H9 (cell line): ENCODE results near the gene KCNH5. TPM values are rescaled to one million over a fixed set of nuclear protein-coding genes. Genes with fewer than 3 reads are reported as not detected.

ENCODE experiments used
- DNase-seq: peaks from one replicate; pipeline ENCODE4 v3.0.0-alpha.2; 2017
- H2AFZ ChIP-seq: one replicate; pipeline ENCODE4 v1.6.1; 2013; ENCODE audit warnings: mild to moderate bottlenecking, low read length, control low read depth, moderate library complexity
- H2AK5ac ChIP-seq: 2 replicates; pipeline ENCODE4 v1.6.1; 2013; ENCODE audit warnings: low read length, control low read depth, mixed read lengths; ENCODE audit not compliant: insufficient read length
- H2BK120ac ChIP-seq: one replicate; pipeline ENCODE4 v1.6.1; 2013; ENCODE audit warnings: low read depth, mild to moderate bottlenecking, low read length, control low read depth, inconsistent platforms; ENCODE audit not compliant: poor library complexity, severe bottlenecking
- H2BK12ac ChIP-seq: 2 replicates; pipeline ENCODE4 v1.6.1; 2013; ENCODE audit warnings: low read length, control low read depth, mixed read lengths, low read depth; ENCODE audit not compliant: insufficient read length
- H2BK15ac ChIP-seq: 2 replicates; pipeline ENCODE4 v1.6.1; 2013; ENCODE audit warnings: low read depth, low read length, control low read depth
- H2BK20ac ChIP-seq: one replicate; pipeline ENCODE4 v1.6.1; 2013; ENCODE audit warnings: low read depth, mild to moderate bottlenecking, low read length, control low read depth, inconsistent platforms; ENCODE audit not compliant: poor library complexity, severe bottlenecking
- H2BK5ac ChIP-seq: 2 replicates; pipeline ENCODE4 v1.6.1; 2013; ENCODE audit warnings: low read length, control low read depth, mixed read lengths; ENCODE audit not compliant: insufficient read length
- H3K14ac ChIP-seq: 2 replicates; pipeline ENCODE4 v1.6.1; 2013; ENCODE audit warnings: low read length, control low read depth; ENCODE audit not compliant: insufficient read depth
- H3K18ac ChIP-seq: 2 replicates; pipeline ENCODE4 v1.6.1; 2013; ENCODE audit warnings: low read depth, mild to moderate bottlenecking, mixed read lengths, low read length, control low read depth; ENCODE audit not compliant: insufficient read length
- H3K23ac ChIP-seq: 2 replicates; pipeline ENCODE4 v1.6.1; 2013; ENCODE audit warnings: low read length, control low read depth, mixed read lengths, low read depth; ENCODE audit not compliant: insufficient read length
- H3K23me2 ChIP-seq: 2 replicates; pipeline ENCODE4 v1.6.1; 2013; ENCODE audit warnings: low read depth, mild to moderate bottlenecking, mixed read lengths, low read length, control low read depth; ENCODE audit not compliant: insufficient read length, poor library complexity, severe bottlenecking
- H3K27ac ChIP-seq: 2 replicates; pipeline ENCODE4 v1.5.1; 2013; ENCODE audit warnings: low read length, control low read depth, mixed read lengths, low read depth; ENCODE audit not compliant: insufficient read length
- H3K27me3 ChIP-seq: 2 replicates; pipeline ENCODE4 v1.6.1; 2013; ENCODE audit warnings: low read length, control low read depth, inconsistent platforms; ENCODE audit not compliant: insufficient read depth
- H3K4ac ChIP-seq: 2 replicates; pipeline ENCODE4 v1.6.1; 2013; ENCODE audit warnings: low read depth, mild to moderate bottlenecking, control low read depth, inconsistent platforms, low read length, moderate library complexity
- H3K4me1 ChIP-seq: 2 replicates; pipeline ENCODE4 v1.6.1; 2013; ENCODE audit warnings: low read length, control low read depth, inconsistent platforms; ENCODE audit not compliant: insufficient read depth
- H3K4me2 ChIP-seq: 2 replicates; pipeline ENCODE4 v1.6.1; 2013; ENCODE audit warnings: low read length, control low read depth, mixed read lengths; ENCODE audit not compliant: insufficient read length, insufficient read depth
- H3K56ac ChIP-seq: 2 replicates; pipeline ENCODE4 v1.6.1; 2013; ENCODE audit warnings: low read depth, mild to moderate bottlenecking, mixed read lengths, low read length, control low read depth; ENCODE audit not compliant: insufficient read length
- H3K79me1 ChIP-seq: 2 replicates; pipeline ENCODE4 v1.6.1; 2013; ENCODE audit warnings: low read depth, mild to moderate bottlenecking, moderate library complexity, low read length, control low read depth, inconsistent platforms; ENCODE audit not compliant: insufficient read depth, poor library complexity, severe bottlenecking
- H3K79me2 ChIP-seq: 2 replicates; pipeline ENCODE4 v1.6.1; 2013; ENCODE audit warnings: low read length, control low read depth, inconsistent platforms; ENCODE audit not compliant: insufficient read depth
- H3K9ac ChIP-seq: 2 replicates; pipeline ENCODE4 v1.6.1; 2013; ENCODE audit warnings: low read length, control low read depth, mixed read lengths; ENCODE audit not compliant: insufficient read length; ENCODE audit errors: extremely low read depth
- H3K9me3 ChIP-seq: one replicate; pipeline ENCODE4 v1.6.1; 2013; ENCODE audit warnings: low read depth, low read length, inconsistent platforms; ENCODE audit not compliant: control insufficient read depth
- H3T11ph ChIP-seq: one replicate; pipeline ENCODE4 v1.6.1; 2013; ENCODE audit warnings: mild to moderate bottlenecking, low read length, control low read depth, inconsistent platforms
- H4K20me1 ChIP-seq: one replicate; pipeline ENCODE4 v1.6.1; 2013; ENCODE audit not compliant: control insufficient read depth, insufficient read length, insufficient read depth
- H4K5ac ChIP-seq: 2 replicates; pipeline ENCODE4 v1.6.1; 2013; ENCODE audit warnings: low read depth, mild to moderate bottlenecking, mixed read lengths, low read length, control low read depth; ENCODE audit not compliant: insufficient read length
- H4K8ac ChIP-seq: replicated peaks from 2 replicates; pipeline ENCODE4 v1.6.1; 2013; ENCODE audit warnings: low read length, control low read depth, mixed read lengths, low read depth; ENCODE audit not compliant: insufficient read length
- H4K91ac ChIP-seq: 2 replicates; pipeline ENCODE4 v1.6.1; 2013; ENCODE audit warnings: low read depth, mild to moderate bottlenecking, moderate library complexity, mixed read lengths, low read length, control low read depth; ENCODE audit not compliant: insufficient read length
- H3K27ac Mint-ChIP-seq, 3 experiments: 2 replicates in 2 of 3; 3 replicates in 1 of 3; pipeline ENCODE4 v1.8.0; 2020 to 2021; ENCODE audit warnings: mixed read lengths in 3 of 3, mild to moderate bottlenecking in 1 of 3, moderate library complexity in 1 of 3
- H3K27me3 Mint-ChIP-seq: 2 replicates; pipeline ENCODE4 v1.8.0; 2021; ENCODE audit warnings: low read depth, mild to moderate bottlenecking, moderate library complexity, mixed read lengths
- H3K36me3 Mint-ChIP-seq, 3 experiments: 2 replicates in 2 of 3; 3 replicates in 1 of 3; pipeline ENCODE4 v1.8.0; 2020 to 2021; ENCODE audit warnings: low read depth in 3 of 3, mixed read lengths in 3 of 3; ENCODE audit not compliant: insufficient read depth in 1 of 3
- H3K4me1 Mint-ChIP-seq, 2 experiments: 2 replicates each; pipeline ENCODE4 v1.8.0; 2020; ENCODE audit warnings: mixed read lengths in 2 of 2
- H3K4me3 Mint-ChIP-seq, 2 experiments: 2 replicates in 1 of 2; 3 replicates in 1 of 2; pipeline ENCODE4 v1.8.0; 2020 to 2021; ENCODE audit warnings: mild to moderate bottlenecking in 2 of 2, mixed read lengths in 2 of 2, moderate library complexity in 1 of 2
- H3K9me3 Mint-ChIP-seq, 2 experiments: 2 replicates in 1 of 2; 3 replicates in 1 of 2; pipeline ENCODE4 v1.8.0; 2020; ENCODE audit warnings: mild to moderate bottlenecking in 2 of 2, mixed read lengths in 2 of 2, moderate library complexity in 1 of 2
- WGBS: extraction: QIAGEN DNeasy Blood & Tissue Kit; methylation state at CpG from one replicate; pipeline ENCODE4 v1.1.7; 2013; ENCODE audit warnings: missing lambda C conversion rate, low lambda C conversion rate, mixed read lengths; ENCODE audit not compliant: insufficient read length; ENCODE audit errors: extremely low coverage; 5-methylcytosine and 5-hydroxymethylcytosine counted together
- total RNA-seq: library from RNA; stranded (reverse); gene quantifications from 2 replicates; pipeline ENCODE4 v1.2.1, GENCODE V29; 2021
- TF ChIP-seq, protein P1 (sequence below): fragments of 200-600 bp; sonication (generic); conservative IDR thresholded peaks from 3 replicates; pipeline ENCODE4 v1.8.0; 2021; ENCODE audit warnings: antibody characterized with exemption, mild to moderate bottlenecking

The KCNH5 gene
- total RNA-seq, 1 experiment from 2014 or later = 0.42 TPM

DNA sequence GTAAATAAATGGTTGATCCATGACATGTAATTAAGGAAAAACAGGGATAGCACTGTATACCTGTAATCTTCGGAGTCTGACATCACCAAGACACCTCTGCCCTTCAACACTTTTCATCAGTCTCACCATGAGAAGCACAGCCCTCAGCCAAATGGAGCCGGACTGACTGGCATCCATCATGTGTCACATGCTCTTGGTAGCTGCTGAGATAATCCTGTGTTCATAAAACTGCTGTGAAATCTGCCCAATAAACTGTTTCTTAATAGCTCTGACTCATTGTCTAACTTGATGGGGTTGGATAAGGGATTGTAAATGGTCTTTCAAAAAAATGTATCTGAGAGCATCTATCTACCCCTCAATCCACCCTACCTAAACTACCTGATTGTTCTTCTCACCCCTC is 33.6 kb downstream of the KCNH5 start:
- Histone ChIP-seq H3K79me2 (no peaks in the 10 kb centered on the region), H3K23ac (no peak overlapping the region), H3K4me1 (no peaks in the 10 kb centered on the region), H2BK5ac (no peak overlapping the region), H2BK15ac (no peak overlapping the region), H3K9ac (no peak overlapping the region), H3K23me2 (no peaks in the 10 kb centered on the region), H3K9me3 (no peaks in the 10 kb centered on the region), H3K56ac (no peak overlapping the region), H3T11ph (no peak overlapping the region), H3K79me1 (no peaks in the 10 kb centered on the region), H3K4ac (no peak overlapping the region), H3K4me2 (no peak overlapping the region), H3K27me3 (no peaks in the 10 kb centered on the region), H3K14ac (no peak overlapping the region), H4K8ac (no peak overlapping the region), H3K27ac (no peak overlapping the region), H3K18ac (no peak overlapping the region), H2BK120ac (no peak overlapping the region), H2AK5ac (no peak overlapping the region), H2BK12ac (no peak overlapping the region), H2AFZ (no peak overlapping the region), H4K5ac (no peak overlapping the region), H4K91ac (no peak overlapping the region), H2BK20ac (no peak overlapping the region), H4K20me1 (no peaks in the 10 kb centered on the region)
- Mint-ChIP-seq H3K4me3 (no peak overlapping the region), H3K36me3 (no peaks in the 10 kb centered on the region), H3K27ac (no peak overlapping the region), H3K27me3 (no peaks in the 10 kb centered on the region), H3K9me3 (no peaks in the 10 kb centered on the region), H3K4me1 (peaks cover 0 to 4% of the 10 kb centered on the region in 2 experiments; a peak in 1 of 4 replicates)
- WGBS = no CpG with 5 or more reads among the region's 2 CpGs
- DNase-seq = no peak
- TF ChIP-seq, protein P1, sequence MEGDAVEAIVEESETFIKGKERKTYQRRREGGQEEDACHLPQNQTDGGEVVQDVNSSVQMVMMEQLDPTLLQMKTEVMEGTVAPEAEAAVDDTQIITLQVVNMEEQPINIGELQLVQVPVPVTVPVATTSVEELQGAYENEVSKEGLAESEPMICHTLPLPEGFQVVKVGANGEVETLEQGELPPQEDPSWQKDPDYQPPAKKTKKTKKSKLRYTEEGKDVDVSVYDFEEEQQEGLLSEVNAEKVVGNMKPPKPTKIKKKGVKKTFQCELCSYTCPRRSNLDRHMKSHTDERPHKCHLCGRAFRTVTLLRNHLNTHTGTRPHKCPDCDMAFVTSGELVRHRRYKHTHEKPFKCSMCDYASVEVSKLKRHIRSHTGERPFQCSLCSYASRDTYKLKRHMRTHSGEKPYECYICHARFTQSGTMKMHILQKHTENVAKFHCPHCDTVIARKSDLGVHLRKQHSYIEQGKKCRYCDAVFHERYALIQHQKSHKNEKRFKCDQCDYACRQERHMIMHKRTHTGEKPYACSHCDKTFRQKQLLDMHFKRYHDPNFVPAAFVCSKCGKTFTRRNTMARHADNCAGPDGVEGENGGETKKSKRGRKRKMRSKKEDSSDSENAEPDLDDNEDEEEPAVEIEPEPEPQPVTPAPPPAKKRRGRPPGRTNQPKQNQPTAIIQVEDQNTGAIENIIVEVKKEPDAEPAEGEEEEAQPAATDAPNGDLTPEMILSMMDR = no peak
